NCI-H1417 (cell line): ENCODE results near the gene PLEKHH1.
"Not testable (repeated sequence)": the region's sequence is repeated elsewhere in the genome, so short reads cannot be mapped to it uniquely, and the experiment has no call there.

Experiments used
- DNase-seq, 3 experiments: peaks; one replicate each; lab custom pipeline; 2025; lab: John Stamatoyannopoulos, UW

Gene PLEKHH1

DNA sequence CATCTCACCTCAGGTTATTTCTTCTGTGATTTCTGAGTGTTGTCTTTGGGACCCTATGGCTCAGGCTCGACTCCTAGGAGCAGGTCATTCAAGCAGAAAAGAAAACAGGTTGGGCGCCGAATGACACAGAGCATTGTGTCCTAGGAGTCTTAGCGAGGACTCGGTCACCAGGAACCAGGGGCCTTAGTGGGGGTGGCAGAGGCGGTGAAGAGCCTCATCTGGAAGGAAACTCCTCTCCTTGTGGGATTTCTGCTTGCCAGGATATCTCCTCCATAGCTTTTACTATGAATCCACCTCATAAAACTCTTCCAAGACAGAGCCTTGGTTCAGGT is 630 bp downstream of the PLEKHH1 start:
- no peak for DNase-seq

- no peak for DNase-seq
These were observed 3.0 kb downstream of the PLEKHH1 start for GRCh38 chr14:67536087-67536486.

DNA sequence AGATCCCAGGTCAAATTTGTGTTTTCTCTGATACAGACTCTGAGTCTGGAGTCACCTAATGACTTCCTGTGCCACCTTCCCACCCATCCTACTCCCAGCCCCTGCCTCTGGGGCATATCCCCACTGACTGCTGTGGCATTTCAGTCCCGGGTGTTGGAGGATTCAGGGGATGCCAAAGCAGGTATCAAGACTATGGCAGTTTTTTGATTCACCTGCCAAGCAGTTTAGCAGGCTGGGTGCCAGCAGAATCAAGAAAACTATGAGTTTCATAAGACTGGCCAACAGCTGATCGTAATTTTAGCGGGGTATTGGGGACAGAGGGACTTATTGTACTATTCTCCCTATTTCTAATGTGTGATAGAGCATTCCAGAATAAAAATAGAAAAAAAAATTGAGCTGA is 4.6 kb downstream of the PLEKHH1 start:
- DNase-seq, result no peak

GRCh38 chr14:67538501-67538900 is 5.4 kb downstream of the PLEKHH1 start:
- no peak for DNase-seq

DNA sequence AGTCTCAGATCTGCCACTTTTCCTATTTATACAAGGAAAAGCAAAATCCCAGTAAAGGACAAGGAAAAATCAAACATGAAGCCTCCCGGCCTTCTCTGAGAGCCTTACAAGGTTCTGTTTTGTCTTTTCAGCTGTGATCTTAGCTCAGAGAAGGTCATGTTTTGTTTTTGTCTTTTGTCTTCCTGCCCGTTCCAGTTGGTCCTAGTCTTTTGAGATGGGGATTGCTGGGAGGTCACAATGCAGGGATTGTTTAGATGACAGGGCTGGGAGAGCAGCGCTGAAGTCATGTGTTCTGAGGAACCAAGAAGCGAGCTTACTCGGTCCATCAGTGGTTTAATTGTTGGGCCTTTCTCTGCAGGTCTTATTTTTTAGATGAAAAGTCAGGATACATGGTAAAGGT is 6.0 kb downstream of the PLEKHH1 start:
- no peak for DNase-seq

DNA sequence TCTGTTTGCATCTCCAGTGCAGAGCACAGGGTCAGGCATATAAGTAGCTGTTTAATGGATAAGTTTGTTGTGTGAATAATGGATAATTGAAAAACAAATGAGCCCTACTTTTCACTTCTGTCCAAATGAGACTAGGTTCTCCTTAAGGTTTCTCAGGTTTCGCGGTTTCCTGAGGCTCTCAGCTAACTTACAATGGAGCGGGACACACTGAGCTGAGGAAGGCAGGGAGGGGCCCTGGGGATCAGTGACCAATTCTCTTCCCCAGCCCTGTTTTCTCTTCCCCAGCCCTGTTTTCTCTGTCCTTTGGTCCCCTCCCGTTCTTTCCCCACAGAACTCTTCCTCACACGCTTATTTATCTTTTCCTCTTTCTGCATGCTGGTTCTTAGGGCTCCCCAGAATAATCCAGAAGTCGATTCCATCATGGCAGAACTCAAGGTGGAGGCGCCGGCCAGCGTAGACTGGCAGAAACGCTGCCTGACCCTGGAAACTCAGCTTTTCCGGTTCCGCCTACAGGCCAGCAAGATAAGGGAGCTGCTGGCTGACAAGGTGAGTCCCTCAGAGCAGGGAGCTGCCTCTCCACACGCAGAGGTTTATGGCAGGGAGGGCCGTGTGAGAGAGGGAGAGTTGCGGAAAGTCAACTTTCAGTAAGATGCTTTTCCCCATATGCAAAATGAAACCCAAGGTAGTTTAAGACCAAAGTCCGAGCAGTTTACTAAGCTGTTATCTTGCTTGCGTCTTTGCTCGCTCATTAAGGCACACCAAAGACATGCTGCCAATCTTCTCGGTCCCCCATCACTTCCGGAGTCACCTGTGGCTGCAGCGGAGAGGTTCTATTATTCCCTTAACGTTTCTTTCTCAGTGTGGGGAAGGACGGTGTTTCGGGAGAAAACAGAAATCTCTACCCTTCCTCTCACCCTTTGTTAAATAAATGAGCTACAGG is 8.6 kb downstream of the PLEKHH1 start:
- peak in 1 of 3 experiments; percentile 17 for DNase-seq

DNA sequence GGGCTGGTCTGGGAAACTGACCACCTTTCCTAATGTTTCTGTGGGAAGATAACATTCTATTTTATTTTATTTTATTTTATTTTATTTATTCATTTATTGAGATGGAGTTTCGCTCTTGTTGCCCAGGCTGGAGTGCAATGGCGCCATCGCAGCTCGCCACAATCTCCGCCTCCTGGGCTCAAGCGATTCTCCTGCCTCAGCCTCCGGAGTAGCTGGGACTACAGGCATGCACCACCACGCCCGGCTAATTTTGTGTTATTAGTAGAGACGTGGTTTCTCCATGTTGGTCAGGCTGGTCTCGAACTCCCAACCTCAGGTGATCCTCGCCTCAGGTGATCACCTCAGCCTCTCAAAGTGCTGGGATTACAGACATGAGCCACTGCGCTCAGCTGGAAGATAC is 9.5 kb downstream of the PLEKHH1 start:
- DNase-seq, result not testable (repeated sequence)

DNA sequence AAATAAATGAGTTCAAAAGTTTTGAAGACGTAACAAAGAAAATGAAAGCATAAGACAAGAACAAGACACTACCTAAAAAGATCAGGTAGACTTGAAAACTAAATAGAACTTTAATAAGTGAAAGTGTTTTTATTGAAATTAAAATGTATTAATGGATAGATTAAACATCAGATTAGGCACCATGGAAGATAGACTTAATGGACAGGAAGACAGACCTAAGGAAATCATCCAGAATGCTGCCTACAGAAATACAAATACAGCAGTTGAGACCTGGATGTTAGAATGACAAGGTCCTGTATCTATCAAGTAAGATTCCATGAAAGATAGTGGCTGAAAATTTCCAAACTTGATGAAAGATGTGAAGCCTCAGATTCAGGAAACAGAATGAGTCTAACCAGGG is 11.5 kb downstream of the PLEKHH1 start:
- no peak for DNase-seq

GRCh38 chr14:67547224-67547780 is 14.2 kb downstream of the PLEKHH1 start:
- DNase-seq, result no peak

DNA sequence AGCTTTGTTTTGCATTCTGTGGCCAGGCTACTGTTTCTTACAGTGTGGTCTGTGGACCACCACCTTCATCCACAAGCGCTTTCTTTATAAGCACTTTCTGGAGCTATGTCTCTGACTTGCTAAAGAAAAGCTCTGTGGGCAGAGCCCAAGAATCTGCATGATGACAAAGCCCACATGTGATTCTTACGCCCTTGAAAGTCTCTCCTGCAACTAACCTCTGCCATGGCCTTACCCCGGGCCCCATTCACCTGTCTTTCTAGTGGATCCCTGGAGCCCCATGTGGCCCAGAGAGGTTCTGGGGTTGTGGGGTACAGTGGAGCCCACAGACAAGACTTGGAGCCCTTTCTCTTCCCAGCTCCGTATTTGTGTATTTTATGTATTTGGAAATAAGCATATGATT is 16.6 kb downstream of the PLEKHH1 start:
- DNase-seq, result no peak

GRCh38 chr14:67551123-67551522 is 18.0 kb downstream of the PLEKHH1 start:
- no peak for DNase-seq

DNA sequence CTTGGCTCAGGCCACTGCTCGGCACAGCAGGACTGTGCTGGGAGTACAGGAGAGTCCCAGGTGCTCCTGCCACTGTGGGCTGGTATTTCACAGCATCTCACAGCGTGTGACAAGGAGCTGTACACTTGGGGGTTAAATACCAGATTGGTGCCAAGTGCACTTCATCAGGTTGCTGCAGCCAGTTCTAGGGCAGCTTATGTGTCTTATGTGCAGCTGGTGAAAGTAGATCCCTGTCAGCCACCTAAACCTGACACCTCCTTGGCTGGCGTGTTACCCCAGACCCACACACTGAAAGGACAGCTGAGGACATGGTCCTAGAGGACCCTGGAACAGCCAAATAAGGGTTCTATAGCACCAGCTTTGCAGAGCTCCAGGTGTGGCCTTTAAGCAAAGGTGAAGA is 18.9 kb downstream of the PLEKHH1 start:
- peak in 1 of 3 experiments; percentile 72 for DNase-seq

DNA sequence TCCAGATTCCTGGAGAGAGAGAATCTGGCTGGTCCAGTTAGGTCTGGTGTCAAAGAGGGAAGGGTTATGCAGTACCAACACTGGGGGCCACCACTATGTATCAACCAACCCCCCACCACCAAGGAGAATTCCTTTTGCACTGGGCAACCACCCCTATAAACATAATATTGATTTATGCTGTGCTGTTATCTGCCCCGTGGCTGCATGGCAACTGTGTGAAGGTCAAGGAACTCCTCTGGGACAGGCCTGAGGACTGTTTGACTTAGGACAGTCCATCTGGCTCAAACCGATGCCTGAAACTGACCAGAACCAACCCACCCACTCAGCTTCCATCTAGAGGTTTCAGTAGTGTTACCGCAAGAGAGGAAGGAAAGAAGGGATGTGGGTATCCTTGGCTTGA is 20.5 kb downstream of the PLEKHH1 start:
- DNase-seq, result no peak

DNA sequence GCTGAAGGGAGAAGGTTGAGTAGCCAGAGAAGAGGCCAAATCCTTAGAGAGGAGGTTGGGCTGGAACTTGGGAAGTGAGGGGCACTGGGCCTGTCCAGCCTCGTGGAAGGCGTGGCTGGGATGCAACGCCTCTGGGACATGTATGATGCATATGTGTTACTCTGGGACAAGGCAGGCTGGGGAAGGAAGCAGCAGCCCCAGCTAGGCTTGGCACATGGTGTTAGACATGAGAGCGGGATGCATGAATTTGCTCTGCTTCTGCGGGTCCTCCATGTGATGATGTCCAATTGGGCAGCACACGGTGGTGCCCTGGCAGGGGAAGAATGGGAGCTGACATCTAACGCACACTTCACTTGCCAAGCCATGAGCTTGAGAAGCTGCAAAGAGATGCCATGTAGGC is 21.3 kb downstream of the PLEKHH1 start:
- no peak for DNase-seq

GRCh38 chr14:67555518-67556090 is 22.5 kb downstream of the PLEKHH1 start:
- peak in 1 of 3 experiments; percentile 66 for DNase-seq

GRCh38 chr14:67556671-67557070 is 23.6 kb downstream of the PLEKHH1 start:
- DNase-seq, result no peak

DNA sequence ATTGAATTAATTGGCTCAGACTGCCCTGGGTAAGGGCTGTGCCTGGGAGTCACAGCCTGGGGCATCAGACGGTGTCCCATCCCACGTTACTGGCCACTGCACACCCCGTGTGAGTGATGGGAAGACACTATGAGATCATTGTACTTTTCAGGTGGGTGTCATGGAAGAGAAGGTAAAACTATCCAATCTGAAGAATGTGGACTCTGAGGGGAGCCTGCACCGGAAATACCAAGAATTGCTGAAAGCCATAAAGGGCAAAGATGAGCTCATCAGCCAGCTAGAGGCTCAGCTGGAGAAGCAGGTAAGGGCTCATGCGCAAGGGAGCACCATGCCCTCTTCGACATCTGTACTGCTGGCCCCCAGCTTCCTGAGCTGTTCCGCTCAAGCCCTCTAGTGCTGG is 24.0 kb downstream of the PLEKHH1 start:
- DNase-seq, result no peak

- DNase-seq, result no peak
These were observed 24.6 kb downstream of the PLEKHH1 start for GRCh38 chr14:67557656-67558055.

- DNase-seq, result no peak
These were observed 26.5 kb downstream of the PLEKHH1 start for GRCh38 chr14:67559639-67560038.

DNA sequence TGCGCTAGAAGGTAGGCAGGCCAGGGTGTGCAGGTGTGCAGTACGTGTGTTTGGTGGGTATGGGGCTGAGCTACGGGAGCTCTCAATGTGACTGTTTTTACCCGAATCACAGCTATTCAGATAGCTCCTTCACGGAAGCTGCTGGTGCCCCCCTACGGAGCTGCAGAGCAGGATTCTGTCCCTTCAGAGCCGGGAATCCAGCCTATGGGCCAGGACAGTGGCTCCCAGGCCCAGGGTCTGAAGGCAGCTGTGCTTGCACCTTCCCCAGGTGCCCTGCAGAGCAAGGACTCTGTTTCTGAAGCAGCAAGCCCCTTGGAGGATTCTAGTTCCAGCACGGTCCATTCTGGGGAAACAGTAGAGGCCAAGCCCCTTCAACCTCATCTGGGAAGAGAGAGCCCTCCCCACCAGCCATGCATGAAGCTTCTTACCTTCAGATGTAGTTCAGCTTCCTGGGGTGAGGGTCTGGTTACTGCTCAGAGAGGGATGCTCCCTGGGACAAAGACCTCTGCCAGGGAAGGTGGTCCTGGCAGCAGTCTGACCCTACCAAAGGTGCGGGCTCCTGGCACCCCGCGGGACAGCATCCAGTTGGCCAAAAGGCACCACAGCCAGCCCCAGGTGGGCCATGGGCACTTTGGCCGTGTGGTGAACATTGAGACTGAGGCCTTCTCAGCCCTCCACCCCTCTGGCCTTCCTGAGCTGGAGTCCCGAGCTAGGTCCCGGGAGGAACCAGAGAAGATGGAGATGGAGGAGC is 29.1 kb downstream of the PLEKHH1 start:
- no peak for DNase-seq

GRCh38 chr14:67562776-67563150 is 29.7 kb downstream of the PLEKHH1 start:
- DNase-seq, result no peak

GRCh38 chr14:67564236-67564635 is 31.1 kb downstream of the PLEKHH1 start:
- peak in 1 of 3 experiments; percentile 33 for DNase-seq

DNA sequence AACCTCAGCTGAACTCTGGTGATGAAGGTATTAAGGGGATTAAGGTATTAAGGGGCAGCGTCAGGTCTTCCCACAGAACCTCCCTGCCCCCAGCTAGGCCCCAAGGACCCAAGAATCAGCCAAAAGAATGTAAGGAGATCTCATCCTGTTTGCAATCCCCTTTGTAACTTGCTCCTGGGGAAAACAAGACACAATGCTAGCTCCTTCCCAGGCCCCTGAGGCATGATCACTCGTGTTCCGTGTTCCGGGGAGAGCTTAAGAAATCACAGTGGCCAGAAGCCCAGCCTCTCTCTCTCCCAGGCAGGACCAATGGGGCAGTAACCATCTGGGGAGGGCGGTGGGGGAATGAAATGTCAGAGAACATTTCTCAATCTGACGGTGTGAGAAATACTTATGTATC is 33.8 kb downstream of the PLEKHH1 start:
- DNase-seq, result no peak
